Calu3 (cell line): ENCODE data around the gene HRG. TPM values are rescaled to one million over a fixed set of nuclear protein-coding genes. Genes with fewer than 3 reads are reported as not detected.
"Not testable (repeated sequence)": the region's sequence is repeated elsewhere in the genome, so short reads cannot be mapped to it uniquely, and the experiment has no call there.

Experiments used
- BruUV-seq: library from RNA; stranded (reverse); fragments of 400-500 nt; replicated peaks from 2 replicates; lab custom pipeline; 2021; lab: Mats Ljungman, UMichigan
- CTCF ChIA-PET: fragments of 300-600 bp; sonication (Branson Sonifier 250); formaldehyde crosslinking; loops from one replicate; lab custom pipeline; 2022; ENCODE audit warnings: antibody characterized with exemption; lab: Charles Lee
- DNase-seq: peaks from one replicate; pipeline ENCODE4 v3.0.0; 2022
- H3K27ac Mint-ChIP-seq: one replicate; pipeline ENCODE4 v1.8.0; 2022; ENCODE audit warnings: mixed read lengths; ENCODE audit not compliant: unreplicated experiment
- H3K27me3 Mint-ChIP-seq: one replicate; pipeline ENCODE4 v1.8.0; 2022; ENCODE audit warnings: mixed read lengths; ENCODE audit not compliant: unreplicated experiment
- H3K36me3 Mint-ChIP-seq: one replicate; pipeline ENCODE4 v1.8.0; 2022; ENCODE audit warnings: mild to moderate bottlenecking, moderate library complexity, mixed read lengths; ENCODE audit not compliant: insufficient read depth, unreplicated experiment
- H3K4me1 Mint-ChIP-seq: one replicate; pipeline ENCODE4 v1.8.0; 2022; ENCODE audit warnings: mild to moderate bottlenecking, low read depth, mixed read lengths; ENCODE audit not compliant: unreplicated experiment
- H3K4me3 Mint-ChIP-seq: one replicate; pipeline ENCODE4 v1.8.0; 2022; ENCODE audit warnings: mild to moderate bottlenecking, low read depth, moderate library complexity, mixed read lengths; ENCODE audit not compliant: unreplicated experiment
- H3K9me3 Mint-ChIP-seq: one replicate; pipeline ENCODE4 v1.8.0; 2022; ENCODE audit warnings: low read depth, mixed read lengths; ENCODE audit not compliant: unreplicated experiment
- intact Hi-C: fragments of 100-400 bp; cut with micrococcal nuclease; formaldehyde crosslinking; loops from one replicate; pipeline ENCODE4 v1.10.0; 2022; ENCODE audit not compliant: unreplicated experiment
- total RNA-seq: library from RNA; stranded (reverse); gene quantifications from 2 replicates; pipeline ENCODE4 v1.2.3, GENCODE V29; 2022
- TF ChIP-seq, protein P1 (sequence below): fragments of 200-600 bp; IDR thresholded peaks from one replicate; pipeline ENCODE4 v1.8.0; 2022; ENCODE audit warnings: antibody characterized with exemption; ENCODE audit not compliant: unreplicated experiment

HRG gene
- total RNA-seq, 1 experiment from 2014 or later, result 0.40 TPM

DNA sequence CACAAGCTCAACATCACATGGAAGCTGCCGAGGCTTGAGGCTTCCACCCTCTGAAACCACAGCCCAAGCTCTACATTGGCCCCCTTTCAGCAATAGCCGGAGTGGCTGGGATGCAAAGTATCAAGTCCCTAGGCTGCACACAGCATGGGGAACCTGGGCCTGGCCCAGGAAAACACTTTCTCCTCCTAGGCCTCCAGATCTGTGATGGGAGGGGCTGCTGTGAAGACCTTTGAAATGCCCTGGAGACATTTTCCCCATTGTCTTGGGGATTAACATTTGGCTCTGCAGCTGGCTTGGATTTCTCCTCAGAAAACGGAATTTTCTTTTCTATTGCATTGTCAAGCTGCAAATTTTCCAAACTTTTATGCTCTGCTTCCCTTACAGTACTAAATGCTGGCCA is 18.2 kb downstream of the HRG start:
- no peaks in the 10 kb centered on the region for H3K36me3 Mint-ChIP-seq
- BruUV-seq, result no TSS peak
- TF ChIP-seq, protein P1, sequence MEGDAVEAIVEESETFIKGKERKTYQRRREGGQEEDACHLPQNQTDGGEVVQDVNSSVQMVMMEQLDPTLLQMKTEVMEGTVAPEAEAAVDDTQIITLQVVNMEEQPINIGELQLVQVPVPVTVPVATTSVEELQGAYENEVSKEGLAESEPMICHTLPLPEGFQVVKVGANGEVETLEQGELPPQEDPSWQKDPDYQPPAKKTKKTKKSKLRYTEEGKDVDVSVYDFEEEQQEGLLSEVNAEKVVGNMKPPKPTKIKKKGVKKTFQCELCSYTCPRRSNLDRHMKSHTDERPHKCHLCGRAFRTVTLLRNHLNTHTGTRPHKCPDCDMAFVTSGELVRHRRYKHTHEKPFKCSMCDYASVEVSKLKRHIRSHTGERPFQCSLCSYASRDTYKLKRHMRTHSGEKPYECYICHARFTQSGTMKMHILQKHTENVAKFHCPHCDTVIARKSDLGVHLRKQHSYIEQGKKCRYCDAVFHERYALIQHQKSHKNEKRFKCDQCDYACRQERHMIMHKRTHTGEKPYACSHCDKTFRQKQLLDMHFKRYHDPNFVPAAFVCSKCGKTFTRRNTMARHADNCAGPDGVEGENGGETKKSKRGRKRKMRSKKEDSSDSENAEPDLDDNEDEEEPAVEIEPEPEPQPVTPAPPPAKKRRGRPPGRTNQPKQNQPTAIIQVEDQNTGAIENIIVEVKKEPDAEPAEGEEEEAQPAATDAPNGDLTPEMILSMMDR, result no peak
- peaks cover 31% of the 10 kb centered on the region for H3K4me1 Mint-ChIP-seq
- CTCF ChIA-PET, result no interaction called here
- intact Hi-C loops, result no loop called here
- DNase-seq, result no peak
- H3K4me3 Mint-ChIP-seq, result no peak overlapping the region
- peaks cover 26% of the 10 kb centered on the region for H3K9me3 Mint-ChIP-seq
- H3K27me3 Mint-ChIP-seq, result peaks cover 8% of the 10 kb centered on the region
- H3K27ac Mint-ChIP-seq, result no peak overlapping the region

DNA sequence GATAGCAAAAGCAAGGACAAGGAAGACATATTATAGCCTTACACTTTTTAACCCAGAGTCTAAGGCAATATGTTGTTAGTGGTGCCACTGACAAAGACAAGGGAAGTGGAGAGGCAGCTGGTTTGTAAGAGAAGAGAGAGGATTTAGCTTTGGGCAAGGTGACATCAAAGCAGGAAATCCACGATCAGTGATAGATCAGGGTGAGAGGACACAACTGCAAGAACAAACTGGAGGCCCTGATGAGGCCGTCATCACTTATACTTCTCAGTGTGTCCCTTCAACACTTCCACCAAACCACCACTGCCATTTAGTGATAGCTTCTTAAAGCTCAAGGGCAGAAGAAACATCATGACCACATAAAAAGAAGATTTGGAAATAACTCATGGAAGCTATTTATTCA is 20.7 kb downstream of the HRG start:
- H3K27ac Mint-ChIP-seq, DNase-seq, intact Hi-C loops, H3K27me3 Mint-ChIP-seq, H3K4me3 Mint-ChIP-seq, BruUV-seq, H3K36me3 Mint-ChIP-seq: not testable (repeated sequence)
- CTCF ChIA-PET, result interaction anchor here (0.7 kb wide), 1 partner anchor 114 kb away, joined by 3 read pairs; no protein-coding TSS in a partner anchor
- H3K9me3 Mint-ChIP-seq, result peaks cover 24% of the 10 kb centered on the region
- H3K4me1 Mint-ChIP-seq, result peaks cover 15% of the 10 kb centered on the region

DNA sequence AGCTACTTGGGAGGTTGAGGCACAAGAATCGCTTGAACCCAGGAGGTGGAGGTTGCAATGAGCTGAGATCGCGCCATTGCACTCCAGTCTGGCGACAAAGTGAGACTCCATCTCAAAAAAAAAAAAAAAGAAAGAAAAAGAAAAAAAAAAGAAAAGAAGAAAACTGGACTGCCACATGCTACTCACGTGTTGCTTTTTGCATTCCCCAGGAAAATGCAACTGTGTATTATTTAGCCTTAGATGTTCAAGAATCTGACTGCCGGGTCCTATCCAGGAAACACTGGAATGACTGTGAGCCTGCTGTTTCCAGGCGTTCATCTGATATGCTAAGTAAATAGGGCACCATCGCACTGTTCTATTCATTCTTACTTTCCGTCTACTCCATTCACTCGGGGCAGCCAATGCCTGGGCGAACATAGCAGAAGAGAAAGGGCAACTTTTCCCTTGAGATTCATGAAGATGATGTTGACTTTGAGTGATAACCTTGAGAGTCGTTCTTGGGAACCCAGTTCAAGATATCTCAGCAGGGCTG is 21.4 kb downstream of the HRG start:
- DNase-seq, result no peak
- H3K36me3 Mint-ChIP-seq, result no peaks in the 10 kb centered on the region
- intact Hi-C loops, result no loop called here
- H3K4me1 Mint-ChIP-seq, result peaks cover 12% of the 10 kb centered on the region
- BruUV-seq, result no TSS peak
- no peak overlapping the region for H3K27ac Mint-ChIP-seq
- H3K9me3 Mint-ChIP-seq, result peaks cover 22% of the 10 kb centered on the region
- CTCF ChIA-PET, result no interaction called here
- TF ChIP-seq, protein P1, result no peak
- H3K4me3 Mint-ChIP-seq, result no peak overlapping the region
- H3K27me3 Mint-ChIP-seq, result peaks cover 8% of the 10 kb centered on the region

DNA sequence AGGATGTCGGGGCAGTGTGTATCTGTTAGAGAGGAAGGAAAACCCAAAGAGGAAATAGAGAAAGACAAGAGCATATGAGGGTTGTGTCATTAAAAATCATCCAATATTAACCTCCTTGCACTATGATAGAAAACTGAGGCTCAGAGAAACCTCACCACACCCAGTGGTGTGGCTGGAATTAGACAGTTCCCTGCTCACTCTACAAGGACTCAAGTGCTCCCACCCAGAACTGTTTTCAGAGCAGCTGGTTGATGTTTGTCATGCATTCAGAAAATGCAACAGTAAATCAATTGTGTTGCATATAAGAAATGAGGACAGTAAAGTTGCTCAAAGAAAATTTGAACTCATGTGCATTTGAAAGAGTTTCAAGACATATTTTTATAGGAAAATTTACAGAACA is 24.5 kb downstream of the HRG start:
- DNase-seq, CTCF ChIA-PET, BruUV-seq, H3K4me3 Mint-ChIP-seq, H3K36me3 Mint-ChIP-seq, H3K27ac Mint-ChIP-seq, H3K4me1 Mint-ChIP-seq, H3K27me3 Mint-ChIP-seq: not testable (repeated sequence)
- H3K9me3 Mint-ChIP-seq, result peaks cover 13% of the 10 kb centered on the region
- intact Hi-C loops, result loop anchor here (10.0 kb wide), 1 partner anchor 54 kb away; no protein-coding TSS in a partner anchor

DNA sequence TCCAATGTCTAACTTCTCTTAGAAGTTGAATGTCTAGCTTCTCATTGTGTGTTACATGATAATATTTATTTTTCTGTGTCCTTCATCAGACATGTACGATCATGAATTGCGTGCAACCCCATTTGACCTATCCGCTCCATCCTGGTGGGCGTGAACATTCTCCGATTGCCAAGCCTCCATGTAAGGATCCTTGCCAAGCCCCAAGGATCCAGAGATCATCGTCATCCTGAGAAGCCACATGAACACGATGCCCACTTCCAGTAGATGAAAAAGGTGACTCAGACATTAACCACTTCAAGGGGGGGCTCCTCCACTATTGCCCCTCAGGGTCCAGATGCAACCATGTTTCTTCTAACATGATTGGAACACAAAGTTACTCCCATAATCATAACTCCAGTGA is 25.9 kb downstream of the HRG start:
- TF ChIP-seq, protein P1, result no peak
- CTCF ChIA-PET, result no interaction called here
- H3K4me3 Mint-ChIP-seq, result no peak overlapping the region
- H3K27ac Mint-ChIP-seq, result no peak overlapping the region
- H3K36me3 Mint-ChIP-seq, result no peaks in the 10 kb centered on the region
- peaks cover 2% of the 10 kb centered on the region for H3K9me3 Mint-ChIP-seq
- BruUV-seq, result no TSS peak
- DNase-seq, result no peak
- intact Hi-C loops, result loop anchor here (10.0 kb wide), 1 partner anchor 53 kb away; no protein-coding TSS in a partner anchor
- H3K27me3 Mint-ChIP-seq, result no peaks in the 10 kb centered on the region
- H3K4me1 Mint-ChIP-seq, result no peaks in the 10 kb centered on the region
